ENCODE measurements around the gene CNGA1.

The CNGA1 gene

DNA sequence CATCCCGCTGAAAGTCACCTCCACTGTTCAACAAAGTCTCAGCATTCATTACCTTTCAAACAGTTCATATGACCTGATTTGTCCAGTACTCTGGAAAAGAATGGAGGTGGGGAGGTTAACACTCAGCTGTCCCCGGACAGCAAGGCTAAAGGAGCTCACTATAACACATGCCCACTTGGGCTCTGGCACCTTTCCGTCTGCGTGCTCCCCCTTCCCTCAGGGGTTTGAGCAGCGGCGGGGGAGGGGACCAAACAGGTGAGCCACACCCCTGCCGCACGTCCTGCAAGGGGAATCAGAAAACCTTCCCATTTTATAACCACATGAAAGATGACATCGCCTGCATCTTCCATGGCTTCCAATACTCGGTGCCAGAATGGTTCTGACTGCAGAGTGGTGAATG, 62.2 kb downstream of the CNGA1 start (continued):
- TF ChIP-seq ZFHX2 (tag by site-specific recombination; conservative IDR thresholded peaks at IDR 0.05), result no peak
- TF ChIP-seq ZNF624 (tag by site-specific recombination; IDR thresholded peaks at IDR 0.05), result no peak
- TF ChIP-seq, protein P1, sequence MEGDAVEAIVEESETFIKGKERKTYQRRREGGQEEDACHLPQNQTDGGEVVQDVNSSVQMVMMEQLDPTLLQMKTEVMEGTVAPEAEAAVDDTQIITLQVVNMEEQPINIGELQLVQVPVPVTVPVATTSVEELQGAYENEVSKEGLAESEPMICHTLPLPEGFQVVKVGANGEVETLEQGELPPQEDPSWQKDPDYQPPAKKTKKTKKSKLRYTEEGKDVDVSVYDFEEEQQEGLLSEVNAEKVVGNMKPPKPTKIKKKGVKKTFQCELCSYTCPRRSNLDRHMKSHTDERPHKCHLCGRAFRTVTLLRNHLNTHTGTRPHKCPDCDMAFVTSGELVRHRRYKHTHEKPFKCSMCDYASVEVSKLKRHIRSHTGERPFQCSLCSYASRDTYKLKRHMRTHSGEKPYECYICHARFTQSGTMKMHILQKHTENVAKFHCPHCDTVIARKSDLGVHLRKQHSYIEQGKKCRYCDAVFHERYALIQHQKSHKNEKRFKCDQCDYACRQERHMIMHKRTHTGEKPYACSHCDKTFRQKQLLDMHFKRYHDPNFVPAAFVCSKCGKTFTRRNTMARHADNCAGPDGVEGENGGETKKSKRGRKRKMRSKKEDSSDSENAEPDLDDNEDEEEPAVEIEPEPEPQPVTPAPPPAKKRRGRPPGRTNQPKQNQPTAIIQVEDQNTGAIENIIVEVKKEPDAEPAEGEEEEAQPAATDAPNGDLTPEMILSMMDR (tag by site-specific recombination; IDR thresholded peaks at IDR 0.05), result no peak

DNA sequence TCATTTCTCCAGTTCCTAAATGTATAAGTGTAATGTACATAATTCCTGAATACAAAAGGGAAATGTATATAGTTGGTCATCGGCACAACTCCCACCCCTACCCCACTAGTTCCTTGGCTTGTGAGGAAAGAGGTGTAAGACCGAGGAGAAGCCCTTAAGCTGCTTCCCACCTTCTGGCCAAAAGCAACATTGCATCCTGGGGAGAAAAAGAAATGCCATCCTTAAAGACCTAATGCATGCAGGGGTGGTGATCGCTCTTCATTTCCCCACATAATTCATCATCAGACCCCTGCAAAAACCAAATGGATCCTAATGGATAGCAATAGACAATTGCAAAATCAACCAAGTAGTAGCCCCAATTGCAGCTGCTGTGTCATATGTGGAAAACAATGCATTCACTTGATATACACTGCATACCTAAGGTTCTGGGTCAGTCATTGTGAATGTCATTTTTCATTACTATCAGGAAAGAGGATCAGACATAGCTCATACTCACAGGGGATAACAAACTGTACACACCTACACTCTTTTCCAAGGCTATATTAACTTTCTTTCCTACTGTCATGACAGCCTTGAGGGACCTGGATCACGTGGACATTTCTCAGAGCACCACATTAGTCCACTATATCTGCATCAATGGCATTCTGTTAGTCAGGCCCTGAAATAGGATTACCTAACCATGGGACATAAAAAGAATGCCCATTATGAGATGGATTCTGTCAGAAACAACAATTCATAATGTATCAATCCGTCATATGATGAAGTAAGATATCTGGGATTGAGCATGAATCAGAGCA, 70.4 kb downstream of the CNGA1 start:
- no peak overlapping the region for H3K4me3 ChIP-seq (ENCODE audit: low read depth, low read length)
- no peaks in the 10 kb centered on the region for H3K36me3 ChIP-seq (ENCODE audit: control insufficient read depth in 2 of 2, insufficient read depth in 1 of 2, low read length in 2 of 2)
- H3K27ac ChIP-seq (ENCODE audit: extremely low read depth, low read depth, low read length), result no peak overlapping the region
- TF ChIP-seq MZF1 (tag by site-specific recombination; IDR thresholded peaks at IDR 0.05; ENCODE audit: borderline replicate concordance), result no peak
- TF ChIP-seq ZNF571 (tag by site-specific recombination; IDR thresholded peaks at IDR 0.05), result no peak
- TF ChIP-seq ZNF707 (tag by site-specific recombination; IDR thresholded peaks at IDR 0.05), result no peak
- TF ChIP-seq, protein P2, sequence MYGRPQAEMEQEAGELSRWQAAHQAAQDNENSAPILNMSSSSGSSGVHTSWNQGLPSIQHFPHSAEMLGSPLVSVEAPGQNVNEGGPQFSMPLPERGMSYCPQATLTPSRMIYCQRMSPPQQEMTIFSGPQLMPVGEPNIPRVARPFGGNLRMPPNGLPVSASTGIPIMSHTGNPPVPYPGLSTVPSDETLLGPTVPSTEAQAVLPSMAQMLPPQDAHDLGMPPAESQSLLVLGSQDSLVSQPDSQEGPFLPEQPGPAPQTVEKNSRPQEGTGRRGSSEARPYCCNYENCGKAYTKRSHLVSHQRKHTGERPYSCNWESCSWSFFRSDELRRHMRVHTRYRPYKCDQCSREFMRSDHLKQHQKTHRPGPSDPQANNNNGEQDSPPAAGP (tag by site-specific recombination; IDR thresholded peaks at IDR 0.05), result no peak
- no peak for TF ChIP-seq ZNF585B (tag by site-specific recombination; IDR thresholded peaks at IDR 0.05)
- TF ChIP-seq OVOL3 (tag by site-specific recombination; IDR thresholded peaks at IDR 0.05), result no peak
- TF ChIP-seq ZNF660 (tag by site-specific recombination; IDR thresholded peaks at IDR 0.05), result no peak
- TF ChIP-seq GLI2 (tag by site-specific recombination; IDR thresholded peaks at IDR 0.05; ENCODE audit: borderline replicate concordance, low read depth), result no peak
- TF ChIP-seq ZNF423 (tag by site-specific recombination; IDR thresholded peaks at IDR 0.05), result no peak
- no peak for TF ChIP-seq ZNF76 (tag by site-specific recombination; IDR thresholded peaks at IDR 0.05; ENCODE audit: borderline replicate concordance, low read depth)
- TF ChIP-seq ZNF391 (tag by site-specific recombination; IDR thresholded peaks at IDR 0.05; ENCODE audit: borderline replicate concordance, low read depth), result no peak
- ChIA-PET CTCF (interaction anchor here (0.6 kb wide), 2 partner anchors 58 to 237 kb away, joined by 3 to 4 read pairs; no protein-coding TSS in a partner anchor), POLR2A (no interaction called here)
- no peaks in the 10 kb centered on the region for H3K9me3 ChIP-seq (ENCODE audit: control insufficient read depth, insufficient read depth, low read depth, low read length)
- no peaks in the 10 kb centered on the region for H3K4me1 ChIP-seq (ENCODE audit: control insufficient read depth, insufficient read depth, low read length)

DNA sequence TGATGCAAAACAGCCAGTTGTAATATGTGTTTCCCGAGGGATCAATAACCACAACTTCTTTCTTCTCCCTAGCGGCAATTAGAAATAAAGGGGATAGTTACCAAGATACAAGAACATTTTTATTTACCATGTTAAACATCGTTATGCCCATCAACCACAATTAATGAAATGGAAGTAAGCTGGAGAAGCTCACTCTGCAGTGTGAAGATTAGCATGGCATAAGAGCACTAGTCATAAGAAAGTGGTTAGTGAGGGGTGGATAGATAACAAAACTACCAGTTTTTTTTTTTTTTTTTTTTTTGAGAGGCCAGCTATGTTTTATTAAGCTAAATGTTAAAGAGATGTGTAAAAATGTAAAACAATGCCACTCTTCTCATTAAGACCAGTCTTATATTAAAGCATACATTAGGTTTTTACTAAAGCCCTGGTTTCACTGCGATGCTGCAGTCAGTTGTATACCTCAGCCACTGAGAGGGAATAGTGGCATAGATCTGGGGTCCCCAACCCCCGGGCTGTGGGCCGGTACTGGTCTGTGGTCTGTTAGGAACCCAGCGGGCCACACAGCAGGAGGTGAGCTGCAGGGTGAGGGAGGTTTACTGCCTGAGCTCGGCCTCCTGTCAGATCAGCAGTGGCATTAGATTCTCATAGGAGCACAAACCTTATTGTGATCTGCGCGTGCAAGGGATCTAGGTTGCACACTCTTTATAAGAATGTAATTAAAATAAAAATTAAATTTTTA, 74.2 kb downstream of the CNGA1 start:
- Histone ChIP-seq H3K4me3 (ENCODE audit: low read depth, low read length) (no peak overlapping the region), H3K27ac (ENCODE audit: extremely low read depth, low read depth, low read length) (no peak overlapping the region), H3K9me3 (ENCODE audit: control insufficient read depth, insufficient read depth, low read depth, low read length) (no peaks in the 10 kb centered on the region), H3K4me1 (ENCODE audit: control insufficient read depth, insufficient read depth, low read length) (no peaks in the 10 kb centered on the region), H3K36me3 (ENCODE audit: control insufficient read depth in 2 of 2, insufficient read depth in 1 of 2, low read length in 2 of 2) (no peaks in the 10 kb centered on the region)
- ChIA-PET CTCF (no interaction called here), POLR2A (no interaction called here)
- TF ChIP-seq YY2 (tag by site-specific recombination; IDR thresholded peaks at IDR 0.05) (no peak), SP3 (tag by site-specific recombination; IDR thresholded peaks at IDR 0.05) (no peak), RBAK (tag by site-specific recombination; IDR thresholded peaks at IDR 0.05) (no peak), ZSCAN30 (tag by site-specific recombination; IDR thresholded peaks at IDR 0.05) (no peak)
- TF ChIP-seq, protein P3, sequence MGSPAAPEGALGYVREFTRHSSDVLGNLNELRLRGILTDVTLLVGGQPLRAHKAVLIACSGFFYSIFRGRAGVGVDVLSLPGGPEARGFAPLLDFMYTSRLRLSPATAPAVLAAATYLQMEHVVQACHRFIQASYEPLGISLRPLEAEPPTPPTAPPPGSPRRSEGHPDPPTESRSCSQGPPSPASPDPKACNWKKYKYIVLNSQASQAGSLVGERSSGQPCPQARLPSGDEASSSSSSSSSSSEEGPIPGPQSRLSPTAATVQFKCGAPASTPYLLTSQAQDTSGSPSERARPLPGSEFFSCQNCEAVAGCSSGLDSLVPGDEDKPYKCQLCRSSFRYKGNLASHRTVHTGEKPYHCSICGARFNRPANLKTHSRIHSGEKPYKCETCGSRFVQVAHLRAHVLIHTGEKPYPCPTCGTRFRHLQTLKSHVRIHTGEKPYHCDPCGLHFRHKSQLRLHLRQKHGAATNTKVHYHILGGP (tag by site-specific recombination; IDR thresholded peaks at IDR 0.05), result no peak
- TF ChIP-seq, protein P4, sequence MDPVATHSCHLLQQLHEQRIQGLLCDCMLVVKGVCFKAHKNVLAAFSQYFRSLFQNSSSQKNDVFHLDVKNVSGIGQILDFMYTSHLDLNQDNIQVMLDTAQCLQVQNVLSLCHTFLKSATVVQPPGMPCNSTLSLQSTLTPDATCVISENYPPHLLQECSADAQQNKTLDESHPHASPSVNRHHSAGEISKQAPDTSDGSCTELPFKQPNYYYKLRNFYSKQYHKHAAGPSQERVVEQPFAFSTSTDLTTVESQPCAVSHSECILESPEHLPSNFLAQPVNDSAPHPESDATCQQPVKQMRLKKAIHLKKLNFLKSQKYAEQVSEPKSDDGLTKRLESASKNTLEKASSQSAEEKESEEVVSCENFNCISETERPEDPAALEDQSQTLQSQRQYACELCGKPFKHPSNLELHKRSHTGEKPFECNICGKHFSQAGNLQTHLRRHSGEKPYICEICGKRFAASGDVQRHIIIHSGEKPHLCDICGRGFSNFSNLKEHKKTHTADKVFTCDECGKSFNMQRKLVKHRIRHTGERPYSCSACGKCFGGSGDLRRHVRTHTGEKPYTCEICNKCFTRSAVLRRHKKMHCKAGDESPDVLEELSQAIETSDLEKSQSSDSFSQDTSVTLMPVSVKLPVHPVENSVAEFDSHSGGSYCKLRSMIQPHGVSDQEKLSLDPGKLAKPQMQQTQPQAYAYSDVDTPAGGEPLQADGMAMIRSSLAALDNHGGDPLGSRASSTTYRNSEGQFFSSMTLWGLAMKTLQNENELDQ (tag by site-specific recombination; IDR thresholded peaks at IDR 0.05; ENCODE audit: low read depth), result no peak
- TF ChIP-seq, protein P5, sequence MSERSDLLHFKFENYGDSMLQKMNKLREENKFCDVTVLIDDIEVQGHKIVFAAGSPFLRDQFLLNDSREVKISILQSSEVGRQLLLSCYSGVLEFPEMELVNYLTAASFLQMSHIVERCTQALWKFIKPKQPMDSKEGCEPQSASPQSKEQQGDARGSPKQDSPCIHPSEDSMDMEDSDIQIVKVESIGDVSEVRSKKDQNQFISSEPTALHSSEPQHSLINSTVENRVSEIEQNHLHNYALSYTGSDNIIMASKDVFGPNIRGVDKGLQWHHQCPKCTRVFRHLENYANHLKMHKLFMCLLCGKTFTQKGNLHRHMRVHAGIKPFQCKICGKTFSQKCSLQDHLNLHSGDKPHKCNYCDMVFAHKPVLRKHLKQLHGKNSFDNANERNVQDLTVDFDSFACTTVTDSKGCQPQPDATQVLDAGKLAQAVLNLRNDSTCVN (tag by site-specific recombination; optimal IDR thresholded peaks at IDR 0.05), result no peak
- TF ChIP-seq, protein P6, sequence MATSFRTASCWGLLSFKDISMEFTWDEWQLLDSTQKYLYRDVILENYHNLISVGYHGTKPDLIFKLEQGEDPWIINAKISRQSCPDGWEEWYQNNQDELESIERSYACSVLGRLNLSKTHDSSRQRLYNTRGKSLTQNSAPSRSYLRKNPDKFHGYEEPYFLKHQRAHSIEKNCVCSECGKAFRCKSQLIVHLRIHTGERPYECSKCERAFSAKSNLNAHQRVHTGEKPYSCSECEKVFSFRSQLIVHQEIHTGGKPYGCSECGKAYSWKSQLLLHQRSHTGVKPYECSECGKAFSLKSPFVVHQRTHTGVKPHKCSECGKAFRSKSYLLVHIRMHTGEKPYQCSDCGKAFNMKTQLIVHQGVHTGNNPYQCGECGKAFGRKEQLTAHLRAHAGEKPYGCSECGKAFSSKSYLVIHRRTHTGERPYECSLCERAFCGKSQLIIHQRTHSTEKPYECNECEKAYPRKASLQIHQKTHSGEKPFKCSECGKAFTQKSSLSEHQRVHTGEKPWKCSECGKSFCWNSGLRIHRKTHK (tag by site-specific recombination; IDR thresholded peaks at IDR 0.05), result no peak

Data from HEK293 (cell line).